Glutamatergic neuron (in vitro differentiated cells): Measurements from ENCODE around the gene SPACA7. TPM values are rescaled to one million over a fixed set of nuclear protein-coding genes. Genes with fewer than 3 reads are reported as not detected.

Experiments used
- DNase-seq: peaks from one replicate; pipeline ENCODE4 v3.0.0; 2022
- H3K27ac Mint-ChIP-seq: one replicate; pipeline ENCODE4 v1.8.0; 2020; ENCODE audit warnings: mild to moderate bottlenecking, mixed read lengths, inconsistent platforms; ENCODE audit not compliant: unreplicated experiment
- H3K27me3 Mint-ChIP-seq: one replicate; pipeline ENCODE4 v1.8.0; 2020; ENCODE audit warnings: mild to moderate bottlenecking, moderate library complexity, mixed read lengths, inconsistent platforms; ENCODE audit not compliant: unreplicated experiment
- H3K36me3 Mint-ChIP-seq: one replicate; pipeline ENCODE4 v1.8.0; 2020; ENCODE audit warnings: mild to moderate bottlenecking, mixed read lengths, inconsistent platforms; ENCODE audit not compliant: unreplicated experiment
- H3K4me1 Mint-ChIP-seq: one replicate; pipeline ENCODE4 v1.8.0; 2020; ENCODE audit warnings: mild to moderate bottlenecking, low read depth, mixed read lengths, inconsistent platforms; ENCODE audit not compliant: unreplicated experiment
- H3K4me3 Mint-ChIP-seq: one replicate; pipeline ENCODE4 v1.8.0; 2020; ENCODE audit warnings: mild to moderate bottlenecking, mixed read lengths, inconsistent platforms; ENCODE audit not compliant: unreplicated experiment
- H3K9me3 Mint-ChIP-seq: one replicate; pipeline ENCODE4 v1.8.0; 2020; ENCODE audit warnings: mild to moderate bottlenecking, moderate library complexity, mixed read lengths, inconsistent platforms; ENCODE audit not compliant: unreplicated experiment
- total RNA-seq: library from RNA; stranded (reverse); fragmentation: NEBNext Ultra II Directional; extraction: Animal tissue kit (Norgen Biotek cat#: 25700); gene quantifications from one replicate; pipeline ENCODE4 v1.2.1, GENCODE V29; 2021; ENCODE audit not compliant: unreplicated experiment
- TF ChIP-seq, protein P1 (sequence below): fragments of 200-600 bp; sonication (generic); IDR thresholded peaks from one replicate; pipeline ENCODE4 v1.5.0; 2021; ENCODE audit not compliant: partially characterized antibody, unreplicated experiment

SPACA7 gene
- total RNA-seq, 1 donor from 2014 or later: not detected

DNA sequence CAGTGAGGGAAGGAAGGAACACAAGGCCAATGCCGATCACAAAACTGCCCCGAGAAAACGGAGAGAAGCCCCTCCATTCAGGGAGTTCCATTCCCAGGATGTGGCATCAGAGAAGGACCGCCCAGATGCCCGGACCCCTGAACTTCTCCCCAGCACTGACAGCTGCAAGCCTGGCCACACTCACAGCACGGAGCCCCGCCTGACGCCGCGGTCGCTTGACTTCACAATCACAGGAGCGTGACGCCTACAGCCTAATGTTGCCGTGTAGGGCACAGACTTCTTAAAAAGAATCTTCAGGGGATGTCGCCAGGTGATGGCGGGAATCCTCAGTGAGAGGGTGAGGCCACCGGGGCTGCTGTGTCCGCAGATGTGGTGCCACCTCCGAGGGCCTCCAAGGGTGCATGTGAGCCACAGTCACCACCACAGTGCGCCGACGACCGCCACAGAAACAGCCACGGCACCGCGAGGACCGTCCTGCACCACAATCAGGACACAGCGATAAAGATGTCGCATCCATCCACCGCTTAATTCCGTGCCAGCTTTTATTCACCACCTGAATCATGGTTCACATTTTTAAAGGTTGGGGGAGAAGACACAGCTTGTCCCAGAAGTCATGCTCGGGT lies 77.2 kb downstream of the SPACA7 start:
- TF ChIP-seq, protein P1, sequence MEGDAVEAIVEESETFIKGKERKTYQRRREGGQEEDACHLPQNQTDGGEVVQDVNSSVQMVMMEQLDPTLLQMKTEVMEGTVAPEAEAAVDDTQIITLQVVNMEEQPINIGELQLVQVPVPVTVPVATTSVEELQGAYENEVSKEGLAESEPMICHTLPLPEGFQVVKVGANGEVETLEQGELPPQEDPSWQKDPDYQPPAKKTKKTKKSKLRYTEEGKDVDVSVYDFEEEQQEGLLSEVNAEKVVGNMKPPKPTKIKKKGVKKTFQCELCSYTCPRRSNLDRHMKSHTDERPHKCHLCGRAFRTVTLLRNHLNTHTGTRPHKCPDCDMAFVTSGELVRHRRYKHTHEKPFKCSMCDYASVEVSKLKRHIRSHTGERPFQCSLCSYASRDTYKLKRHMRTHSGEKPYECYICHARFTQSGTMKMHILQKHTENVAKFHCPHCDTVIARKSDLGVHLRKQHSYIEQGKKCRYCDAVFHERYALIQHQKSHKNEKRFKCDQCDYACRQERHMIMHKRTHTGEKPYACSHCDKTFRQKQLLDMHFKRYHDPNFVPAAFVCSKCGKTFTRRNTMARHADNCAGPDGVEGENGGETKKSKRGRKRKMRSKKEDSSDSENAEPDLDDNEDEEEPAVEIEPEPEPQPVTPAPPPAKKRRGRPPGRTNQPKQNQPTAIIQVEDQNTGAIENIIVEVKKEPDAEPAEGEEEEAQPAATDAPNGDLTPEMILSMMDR: no peak
- Mint-ChIP-seq H3K4me3 (no peak overlapping the region), H3K27ac (no peak overlapping the region), H3K4me1 (peaks cover 7% of the 10 kb centered on the region), H3K27me3 (peaks cover 3% of the 10 kb centered on the region), H3K36me3 (peaks cover 4% of the 10 kb centered on the region), H3K9me3 (peaks cover 10% of the 10 kb centered on the region)
- DNase-seq: no peak

DNA sequence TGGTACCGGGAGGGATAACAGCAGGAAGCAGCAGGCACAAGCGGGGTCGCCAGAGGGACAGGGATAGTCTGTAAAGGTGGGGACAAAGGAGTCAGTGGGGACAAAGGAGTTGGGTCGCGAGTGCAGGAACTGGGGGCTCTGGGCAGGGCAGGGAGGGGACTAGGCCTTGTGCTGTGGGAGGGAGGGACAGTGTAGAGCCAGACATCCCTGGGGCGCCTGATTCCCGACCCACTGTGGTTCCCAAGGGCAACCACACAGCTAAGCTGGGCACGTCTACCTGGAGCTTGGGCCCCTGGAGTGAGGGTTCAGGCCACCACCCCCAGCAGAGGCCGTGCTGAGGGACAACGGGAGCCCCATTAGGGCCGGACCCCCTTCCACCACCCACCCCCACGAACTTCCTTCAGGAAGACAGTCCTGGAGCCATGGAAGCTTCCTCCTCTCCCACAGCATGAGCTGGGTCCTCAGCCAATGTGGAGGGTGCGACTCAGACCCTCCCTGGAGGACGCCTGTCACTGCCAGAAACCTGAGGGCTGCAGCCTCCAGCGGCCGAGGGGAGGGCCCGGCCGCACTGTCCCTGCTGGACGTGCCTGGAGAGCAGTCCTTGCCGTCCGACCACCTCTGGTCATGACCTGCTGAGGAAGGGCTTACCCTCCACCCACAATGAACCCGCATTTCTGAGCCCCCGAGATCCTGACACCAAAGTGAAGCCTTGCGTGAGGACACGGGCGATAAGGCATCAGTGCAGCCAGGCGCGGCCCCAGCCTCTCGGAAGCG lies 77.9 kb downstream of the SPACA7 start:
- TF ChIP-seq, protein P1: no peak
- no peak for DNase-seq
- Mint-ChIP-seq H3K36me3 (peaks cover 4% of the 10 kb centered on the region), H3K9me3 (peaks cover 9% of the 10 kb centered on the region), H3K27me3 (peaks cover 1% of the 10 kb centered on the region), H3K4me1 (peaks cover 7% of the 10 kb centered on the region), H3K4me3 (no peak overlapping the region), H3K27ac (no peak overlapping the region)

DNA sequence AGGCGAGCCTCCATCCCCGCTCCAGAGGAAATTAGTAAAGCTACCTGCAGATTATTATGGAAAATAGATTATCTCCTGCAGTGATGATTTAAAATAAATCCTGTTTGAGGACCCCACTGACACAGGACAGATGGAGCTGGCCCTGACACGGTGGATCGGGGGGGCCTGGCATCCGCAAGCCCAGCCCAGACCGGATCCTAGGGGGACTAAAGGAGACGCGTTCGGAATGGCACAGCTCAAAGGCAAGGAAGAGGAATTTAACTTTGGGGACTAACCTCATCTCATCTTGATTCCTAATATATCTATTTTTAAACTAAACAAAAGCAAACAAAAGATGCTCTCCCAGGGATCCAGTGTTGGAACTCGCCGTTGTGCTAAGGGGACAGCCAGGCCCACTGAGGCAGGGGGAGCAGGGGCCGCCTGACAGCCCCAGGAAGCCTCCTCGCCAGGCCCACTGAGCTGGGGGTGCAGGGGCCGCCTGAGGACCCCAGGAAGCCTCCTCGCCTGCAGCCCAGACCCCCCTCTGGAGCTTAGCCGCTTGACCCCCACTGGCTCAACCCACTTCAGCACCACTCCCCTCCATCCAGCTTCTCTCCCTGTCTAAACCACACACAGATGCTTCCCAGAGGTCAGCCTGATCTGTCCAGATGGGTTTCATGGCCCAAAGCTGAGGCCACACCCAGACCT lies 78.6 kb downstream of the SPACA7 start:
- Mint-ChIP-seq H3K27ac (no peak overlapping the region), H3K4me3 (no peak overlapping the region), H3K4me1 (peaks cover 7% of the 10 kb centered on the region), H3K36me3 (peaks cover 9% of the 10 kb centered on the region), H3K9me3 (peaks cover 5% of the 10 kb centered on the region), H3K27me3 (peaks cover 1% of the 10 kb centered on the region)
- no peak for DNase-seq
- TF ChIP-seq, protein P1: no peak

DNA sequence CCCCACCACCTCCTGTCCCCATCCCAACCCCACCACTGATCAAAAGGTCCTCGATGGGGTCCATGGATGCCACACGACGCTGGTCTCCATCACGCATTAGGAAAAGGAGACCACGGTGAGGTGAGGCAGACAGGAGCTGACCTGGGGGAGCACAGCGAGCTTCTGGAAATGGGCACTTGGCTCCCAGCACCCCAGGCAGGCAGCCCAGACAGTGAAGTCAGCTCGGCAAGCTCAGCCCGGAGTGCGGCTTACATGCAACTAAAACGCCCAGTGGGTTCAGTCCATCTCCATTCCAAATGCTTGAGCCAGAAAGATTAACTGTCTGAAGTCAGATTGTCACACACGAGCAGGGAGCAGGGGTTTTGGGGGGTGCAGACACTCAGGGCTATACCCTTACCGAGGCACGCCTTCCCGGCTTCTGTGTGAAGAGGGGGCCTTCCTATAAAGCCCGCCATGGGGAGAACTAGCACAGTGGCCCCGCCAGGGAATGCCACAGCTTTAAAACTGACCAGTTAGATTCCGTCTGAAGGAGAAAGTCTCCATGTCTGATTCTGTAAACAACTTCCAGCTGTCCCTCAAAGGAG lies 79.4 kb downstream of the SPACA7 start:
- peaks cover 4% of the 10 kb centered on the region for H3K4me1 Mint-ChIP-seq
- H3K4me3 Mint-ChIP-seq: no peak overlapping the region
- DNase-seq: no peak
- peaks cover 13% of the 10 kb centered on the region for H3K36me3 Mint-ChIP-seq
- no peak overlapping the region for H3K27ac Mint-ChIP-seq
- peaks cover 8% of the 10 kb centered on the region for H3K9me3 Mint-ChIP-seq
- TF ChIP-seq, protein P1: no peak
- no peaks in the 10 kb centered on the region for H3K27me3 Mint-ChIP-seq
